Breast epithelium (tissue), 4 donors: ENCODE data around the gene PDLIM7. TPM values are rescaled to one million over a fixed set of nuclear protein-coding genes. Genes with fewer than 3 reads are reported as not detected.

Experiments
- DNase-seq, 2 donors: peaks; one replicate each; pipeline ENCODE4 v3.0.0-alpha.2; 2019; ENCODE audit warnings: low spot score in 2 of 2
- H3K27ac ChIP-seq, 2 donors: fragments of 200-600 bp; sonication (generic) in 1 of 2; one replicate each; pipeline ENCODE4 v1.5.1; 2016 to 2019; ENCODE audit warnings: mild to moderate bottlenecking in 1 of 2
- H3K27me3 ChIP-seq, 2 donors: fragments of 200-600 bp; sonication (generic) in 1 of 2; one replicate each; pipeline versions ENCODE4 v1.5.1 to v1.6.0; 2017 to 2019; ENCODE audit warnings: control low read depth in 1 of 2, mild to moderate bottlenecking in 1 of 2
- H3K36me3 ChIP-seq: fragments of 200-600 bp; one replicate; pipeline ENCODE4 v1.5.1; 2019
- H3K4me1 ChIP-seq, 2 donors: fragments of 200-600 bp; sonication (generic); one replicate each; pipeline ENCODE4 v1.5.1; 2016 to 2019; ENCODE audit warnings: control low read depth in 1 of 2
- H3K4me3 ChIP-seq, 3 donors: fragments of 200-600 bp; sonication (generic); 1 replicate in 2 of 3; 2 replicates in 1 of 3; pipeline ENCODE4 v1.5.1; 2016 to 2019; ENCODE audit warnings: mild to moderate bottlenecking in 3 of 3, moderate library complexity in 2 of 3
- H3K9me3 ChIP-seq, 2 donors: fragments of 200-600 bp; sonication (generic) in 1 of 2; one replicate each; pipeline ENCODE4 v1.5.1; 2016 to 2019; ENCODE audit warnings: control low read depth in 1 of 2
- POLR2A ChIP-seq: fragments of 450-650 bp; IDR thresholded peaks from one replicate; pipeline ENCODE4 v1.6.1; 2016; ENCODE audit warnings: antibody characterized with exemption, mild to moderate bottlenecking, moderate library complexity
- POLR2AphosphoS5 ChIP-seq, 3 donors: sonication (generic); formaldehyde crosslinking; IDR thresholded peaks; one replicate each; pipeline ENCODE4 v1.6.1; 2017; ENCODE audit warnings: antibody characterized with exemption in 3 of 3
- intact Hi-C: fragments of 100-400 bp; cut with DNase I; formaldehyde crosslinking; loops from one replicate; pipeline ENCODE4 v1.15.1; 2023; ENCODE audit warnings: low total_unique reads
- total RNA-seq, 3 donors: library from RNA; depleted of rRNA; stranded (reverse); fragments of >200 nt; gene quantifications; one replicate each; pipeline ENCODE4 v1.1.0, GENCODE V29; 2016
- TF ChIP-seq, protein P1 (sequence below), 3 donors: fragments of 450-650 bp; IDR thresholded peaks; one replicate each; pipeline ENCODE4 v1.5.1; 2016 to 2017; ENCODE audit warnings: antibody characterized with exemption in 3 of 3, mild to moderate bottlenecking in 3 of 3, moderate library complexity in 3 of 3

Gene PDLIM7
- total RNA-seq, 3 donors from 2014 or later = 17.1 to 61.9 (median 42.6) TPM

DNA sequence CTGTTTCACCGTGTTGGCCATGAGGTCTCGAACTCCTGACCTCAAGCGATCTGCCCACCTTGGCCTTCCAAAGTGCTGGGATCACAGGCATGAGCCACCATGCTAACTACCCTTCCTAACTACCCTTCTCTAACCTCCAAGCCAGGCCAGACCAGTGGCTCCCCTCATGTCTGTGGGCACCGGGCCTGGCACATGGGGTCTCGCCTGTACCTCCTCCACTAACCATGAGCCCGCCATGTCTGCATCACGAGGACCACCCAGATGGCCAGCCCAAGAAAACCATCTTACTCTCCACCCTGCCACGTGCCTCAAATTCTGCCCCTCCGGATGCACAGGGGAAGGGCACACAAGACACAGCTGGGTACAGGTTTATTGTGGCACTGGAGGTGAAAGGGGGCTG, 14.4 kb downstream of the PDLIM7 start:
- Histone ChIP-seq H3K9me3 (no peaks in the 10 kb centered on the region), H3K36me3 (no peaks in the 10 kb centered on the region), H3K4me1 (peaks cover 5 to 11% of the 10 kb centered on the region in 2 donors), H3K27me3 (no peaks in the 10 kb centered on the region), H3K27ac (no peak overlapping the region), H3K4me3 (no peak overlapping the region)
- TF ChIP-seq POLR2A = no peak
- TF ChIP-seq POLR2AphosphoS5 (IDR thresholded peaks at IDR 0.05) = no peak
- TF ChIP-seq, protein P1, sequence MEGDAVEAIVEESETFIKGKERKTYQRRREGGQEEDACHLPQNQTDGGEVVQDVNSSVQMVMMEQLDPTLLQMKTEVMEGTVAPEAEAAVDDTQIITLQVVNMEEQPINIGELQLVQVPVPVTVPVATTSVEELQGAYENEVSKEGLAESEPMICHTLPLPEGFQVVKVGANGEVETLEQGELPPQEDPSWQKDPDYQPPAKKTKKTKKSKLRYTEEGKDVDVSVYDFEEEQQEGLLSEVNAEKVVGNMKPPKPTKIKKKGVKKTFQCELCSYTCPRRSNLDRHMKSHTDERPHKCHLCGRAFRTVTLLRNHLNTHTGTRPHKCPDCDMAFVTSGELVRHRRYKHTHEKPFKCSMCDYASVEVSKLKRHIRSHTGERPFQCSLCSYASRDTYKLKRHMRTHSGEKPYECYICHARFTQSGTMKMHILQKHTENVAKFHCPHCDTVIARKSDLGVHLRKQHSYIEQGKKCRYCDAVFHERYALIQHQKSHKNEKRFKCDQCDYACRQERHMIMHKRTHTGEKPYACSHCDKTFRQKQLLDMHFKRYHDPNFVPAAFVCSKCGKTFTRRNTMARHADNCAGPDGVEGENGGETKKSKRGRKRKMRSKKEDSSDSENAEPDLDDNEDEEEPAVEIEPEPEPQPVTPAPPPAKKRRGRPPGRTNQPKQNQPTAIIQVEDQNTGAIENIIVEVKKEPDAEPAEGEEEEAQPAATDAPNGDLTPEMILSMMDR (IDR thresholded peaks at IDR 0.05) = no peak
- no peak for DNase-seq
- intact Hi-C loops = no loop called here

DNA sequence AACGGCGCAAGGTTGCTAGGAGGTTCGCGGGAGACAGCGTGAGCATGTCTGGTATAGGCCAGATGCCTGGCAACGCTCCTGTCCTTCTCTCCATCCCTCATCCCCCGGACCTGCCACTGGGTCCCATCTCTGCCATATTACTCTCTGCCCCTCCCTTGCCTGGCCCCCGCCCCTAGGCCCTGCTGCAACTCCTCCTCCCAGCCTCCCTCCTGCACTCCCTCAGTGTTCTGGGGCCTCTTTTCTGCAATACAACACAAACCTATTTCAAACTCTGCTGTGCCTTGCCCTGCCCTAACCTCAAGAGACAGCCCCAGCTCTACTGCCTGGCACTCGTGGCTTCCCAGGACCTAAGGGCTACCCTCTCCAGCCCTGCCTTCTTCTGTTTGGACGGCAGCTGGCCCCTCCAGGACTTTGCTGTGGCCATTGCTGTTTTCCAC, 15.0 kb downstream of the PDLIM7 start:
- H3K9me3 ChIP-seq = no peaks in the 10 kb centered on the region
- no peaks in the 10 kb centered on the region for H3K27me3 ChIP-seq
- intact Hi-C loops = no loop called here
- peaks cover 5 to 11% of the 10 kb centered on the region in 2 donors for H3K4me1 ChIP-seq
- no peak for DNase-seq
- H3K27ac ChIP-seq = no peak overlapping the region
- no peaks in the 10 kb centered on the region for H3K36me3 ChIP-seq
- no peak overlapping the region for H3K4me3 ChIP-seq
- TF ChIP-seq, protein P1 (IDR thresholded peaks at IDR 0.05) = no peak
- no peak for TF ChIP-seq POLR2AphosphoS5 (IDR thresholded peaks at IDR 0.05)
- no peak for TF ChIP-seq POLR2A

DNA sequence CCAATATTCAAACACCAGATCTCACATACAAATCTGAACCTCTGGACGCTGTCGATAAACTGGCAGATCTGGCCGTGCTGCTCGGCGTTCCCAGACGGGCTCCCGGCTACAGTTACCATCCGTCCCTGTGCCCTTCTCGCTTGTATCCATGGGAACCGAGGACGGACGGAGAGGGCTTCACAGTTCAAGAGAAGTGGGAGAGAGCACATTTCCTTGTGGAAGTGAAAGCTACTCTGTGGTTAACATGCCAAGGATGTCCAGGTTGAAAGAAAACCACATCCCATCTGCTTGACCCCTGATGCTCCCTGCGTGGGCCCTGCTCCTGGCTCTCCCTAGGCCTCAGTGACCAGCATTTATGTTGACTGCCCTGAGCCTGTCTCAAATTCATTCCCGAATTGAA, 17.6 kb downstream of the PDLIM7 start:
- no peak for DNase-seq
- peaks cover 5 to 11% of the 10 kb centered on the region in 2 donors for H3K4me1 ChIP-seq
- H3K9me3 ChIP-seq = no peaks in the 10 kb centered on the region
- no peaks in the 10 kb centered on the region for H3K27me3 ChIP-seq
- no peak overlapping the region for H3K4me3 ChIP-seq
- no peaks in the 10 kb centered on the region for H3K36me3 ChIP-seq
- peak overlapping the region; percentile 78 to 88 for H3K27ac ChIP-seq
- intact Hi-C loops = no loop called here
- TF ChIP-seq, protein P1 (IDR thresholded peaks at IDR 0.05) = no peak
- TF ChIP-seq POLR2AphosphoS5 (IDR thresholded peaks at IDR 0.05) = no peak
- no peak for TF ChIP-seq POLR2A

DNA sequence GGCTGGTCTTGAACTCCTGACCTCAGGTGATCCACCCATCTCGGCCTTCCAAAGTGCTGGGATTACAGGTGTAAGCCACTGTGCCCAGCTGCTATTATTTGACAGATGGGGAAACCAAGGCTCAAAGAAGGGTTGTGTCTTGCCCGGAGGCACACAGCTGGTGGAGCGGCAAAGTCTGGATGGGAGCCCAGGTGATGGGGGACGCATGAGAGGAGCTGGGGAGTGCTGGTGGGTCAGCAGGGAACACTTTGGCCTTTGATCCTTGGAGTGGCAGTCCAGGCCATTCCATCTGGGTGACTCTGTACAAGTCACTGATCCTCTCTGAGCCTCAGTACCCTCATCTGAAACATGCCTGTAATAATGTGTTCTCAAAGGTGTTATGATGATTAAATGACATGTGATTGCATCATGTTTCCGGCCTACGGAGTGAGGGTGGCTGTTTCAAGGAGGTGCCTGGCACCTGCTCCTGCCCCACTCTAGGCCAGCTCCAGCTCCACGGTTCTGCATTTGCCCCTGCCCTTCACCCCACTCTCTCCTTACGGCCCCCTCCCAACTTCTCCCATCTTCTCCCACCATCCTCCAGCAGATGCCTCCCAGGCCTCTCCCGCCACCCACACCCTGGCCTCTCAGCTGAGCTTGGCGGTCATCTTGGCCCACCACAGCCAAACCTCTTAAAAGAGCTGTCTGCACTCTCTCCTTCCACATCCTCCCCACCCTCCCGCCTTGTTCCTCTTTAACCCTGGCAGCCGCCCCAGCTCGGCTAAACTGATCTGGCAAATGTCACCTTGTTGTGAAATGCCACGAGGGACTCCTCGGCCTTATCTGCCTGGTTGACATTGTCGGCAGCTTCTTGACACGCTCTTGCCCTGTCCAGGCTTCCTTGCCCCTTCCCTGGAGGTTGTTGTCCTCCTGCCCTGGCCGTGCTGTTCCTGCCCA, 18.4 kb downstream of the PDLIM7 start:
- H3K27me3 ChIP-seq = no peaks in the 10 kb centered on the region
- H3K36me3 ChIP-seq = no peaks in the 10 kb centered on the region
- intact Hi-C loops = no loop called here
- peak overlapping the region in 1 of 3 donors; percentile 8 for H3K4me3 ChIP-seq
- TF ChIP-seq POLR2AphosphoS5 (IDR thresholded peaks at IDR 0.05) = peak; percentile 40 to 84 (median 81)
- no peak for TF ChIP-seq POLR2A
- peaks cover 5 to 11% of the 10 kb centered on the region in 2 donors for H3K4me1 ChIP-seq
- H3K27ac ChIP-seq = peak overlapping the region; percentile 78 to 88
- peak in 1 of 2 donors; percentile 71 for DNase-seq
- H3K9me3 ChIP-seq = no peaks in the 10 kb centered on the region

DNA sequence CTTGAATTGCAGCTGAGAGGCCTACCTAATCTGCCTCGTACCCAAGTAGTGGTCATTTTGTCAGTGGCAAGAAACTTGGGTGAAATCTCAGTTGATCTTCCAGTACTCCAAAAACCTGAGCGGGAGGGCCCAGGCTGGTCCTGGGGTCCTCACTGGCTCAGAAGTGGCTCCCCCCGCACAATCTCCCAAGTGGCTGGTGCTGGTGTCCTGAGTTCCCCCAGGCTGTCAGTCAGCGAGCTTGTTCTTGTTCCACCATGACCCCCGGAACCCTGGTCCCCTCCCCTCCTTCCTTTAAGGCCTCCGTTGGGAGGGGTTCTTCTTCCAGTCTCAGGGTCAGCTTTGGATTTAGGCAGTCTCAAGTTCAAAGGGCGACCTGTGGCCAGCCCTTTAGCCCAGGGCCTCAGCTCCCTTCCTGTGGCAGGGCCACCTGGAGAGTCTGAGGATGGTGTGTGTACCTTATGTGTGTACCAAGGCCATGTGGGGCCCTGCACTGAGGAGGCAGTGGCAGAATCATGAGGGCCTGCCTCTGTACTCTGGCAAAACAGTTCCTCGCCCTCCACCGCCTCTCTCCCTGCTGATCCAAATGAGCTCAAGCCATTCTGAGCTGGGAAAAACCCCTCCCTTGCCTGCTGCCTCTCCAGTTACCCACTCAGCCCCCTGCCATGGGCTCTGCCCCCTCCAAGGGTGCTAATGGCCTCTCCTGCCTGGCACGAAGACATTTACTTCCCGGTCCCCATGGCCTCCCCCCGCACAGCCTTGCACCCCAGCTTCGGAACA, 19.5 kb downstream of the PDLIM7 start:
- intact Hi-C loops = no loop called here
- TF ChIP-seq POLR2A (no peak), POLR2AphosphoS5 (IDR thresholded peaks at IDR 0.05) (no peak)
- H3K27me3 ChIP-seq = no peaks in the 10 kb centered on the region
- H3K9me3 ChIP-seq = no peaks in the 10 kb centered on the region
- H3K4me3 ChIP-seq = no peak overlapping the region
- no peaks in the 10 kb centered on the region for H3K36me3 ChIP-seq
- no peak for DNase-seq
- peak overlapping the region; percentile 78 to 88 for H3K27ac ChIP-seq
- H3K4me1 ChIP-seq = peaks cover 5 to 11% of the 10 kb centered on the region in 2 donors
